ENCODE measurements around the gene SORT1.

DNA sequence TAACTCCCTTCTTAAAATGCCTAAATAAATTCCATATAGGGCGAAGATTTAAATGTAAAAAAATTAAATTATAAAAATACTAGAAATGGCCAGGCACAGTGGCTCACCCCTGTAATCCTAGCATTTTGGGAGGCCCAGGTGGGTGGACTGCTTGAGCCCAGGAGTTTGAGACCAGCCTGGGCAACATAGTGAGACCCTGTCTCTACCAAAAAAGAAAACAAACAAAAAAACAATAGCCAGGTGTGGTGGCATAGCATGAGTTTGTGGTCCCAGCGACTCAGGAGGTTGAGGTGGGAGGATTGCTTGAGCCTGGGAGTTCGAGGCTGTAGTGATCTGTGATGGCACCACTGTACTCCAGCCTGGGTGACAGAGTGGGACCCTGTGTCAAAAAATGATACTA, 17.8 kb downstream of the SORT1 start:
- TF ChIP-seq POLR2A (IDR thresholded peaks at IDR 0.05) (no peak), POLR2AphosphoS5 (IDR thresholded peaks at IDR 0.05) (no peak)
- TF ChIP-seq, protein P1, sequence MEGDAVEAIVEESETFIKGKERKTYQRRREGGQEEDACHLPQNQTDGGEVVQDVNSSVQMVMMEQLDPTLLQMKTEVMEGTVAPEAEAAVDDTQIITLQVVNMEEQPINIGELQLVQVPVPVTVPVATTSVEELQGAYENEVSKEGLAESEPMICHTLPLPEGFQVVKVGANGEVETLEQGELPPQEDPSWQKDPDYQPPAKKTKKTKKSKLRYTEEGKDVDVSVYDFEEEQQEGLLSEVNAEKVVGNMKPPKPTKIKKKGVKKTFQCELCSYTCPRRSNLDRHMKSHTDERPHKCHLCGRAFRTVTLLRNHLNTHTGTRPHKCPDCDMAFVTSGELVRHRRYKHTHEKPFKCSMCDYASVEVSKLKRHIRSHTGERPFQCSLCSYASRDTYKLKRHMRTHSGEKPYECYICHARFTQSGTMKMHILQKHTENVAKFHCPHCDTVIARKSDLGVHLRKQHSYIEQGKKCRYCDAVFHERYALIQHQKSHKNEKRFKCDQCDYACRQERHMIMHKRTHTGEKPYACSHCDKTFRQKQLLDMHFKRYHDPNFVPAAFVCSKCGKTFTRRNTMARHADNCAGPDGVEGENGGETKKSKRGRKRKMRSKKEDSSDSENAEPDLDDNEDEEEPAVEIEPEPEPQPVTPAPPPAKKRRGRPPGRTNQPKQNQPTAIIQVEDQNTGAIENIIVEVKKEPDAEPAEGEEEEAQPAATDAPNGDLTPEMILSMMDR (IDR thresholded peaks at IDR 0.05), result no peak
